Subcutaneous adipose tissue (tissue), 4 donors: ENCODE results near the gene ART3. TPM values are rescaled to one million over a fixed set of nuclear protein-coding genes. Genes with fewer than 3 reads are reported as not detected.

Source experiments
- CTCF ChIP-seq: fragments of 450-650 bp; IDR thresholded peaks from one replicate; pipeline ENCODE4 v1.5.1; 2016; ENCODE audit warnings: low read depth, mild to moderate bottlenecking, control low read depth, antibody characterized with exemption, moderate library complexity
- total RNA-seq, 4 donors: library from RNA; depleted of rRNA; stranded (reverse); fragments of >200 nt; gene quantifications; one replicate each; pipeline ENCODE4 v1.1.0, GENCODE V29; 2016

ART3 gene
- total RNA-seq, 4 donors from 2014 or later = not detected

- no peak for TF ChIP-seq CTCF
Measured at GRCh38 chr4:76156635-76157034, 82.1 kb downstream of the ART3 start.

GRCh38 chr4:76160355-76160754 is 85.8 kb downstream of the ART3 start:
- no peak for TF ChIP-seq CTCF

Other genes starting within 250 kb of the ART3 start
- gene PPEF2, start 172.3 kb upstream of the ART3 start, total RNA-seq = under 1 TPM in 1 of 4 donors, not detected in 3; 0.17 TPM
- gene NAAA, start 133.7 kb upstream of the ART3 start, total RNA-seq = 100 to 1,000 TPM in 1 of 4 donors, 10 to 100 TPM in 3; 61.7 to 148 (median 80.4) TPM
- 10 to 100 TPM; 24.1 to 43.2 (median 30.6) TPM for gene SDAD1, start 83.8 kb upstream of the ART3 start, total RNA-seq
- gene CXCL9, start 67.2 kb upstream of the ART3 start, total RNA-seq = 10 to 100 TPM in 1 of 4 donors, 1 to 10 TPM in 2, under 1 TPM in 1; 0.75 to 13.3 (median 2.6) TPM
- 1 to 10 TPM in 1 of 4 donors, not detected in 3; 2.6 TPM for gene CXCL10, start 51.2 kb upstream of the ART3 start, total RNA-seq
- gene CXCL11, start 38.6 kb upstream of the ART3 start, total RNA-seq = under 1 TPM in 2 of 4 donors, not detected in 2; 0.34 to 0.75 TPM
- gene NUP54, start 73.7 kb downstream of the ART3 start, total RNA-seq = 10 to 100 TPM; 31.3 to 60.2 (median 39.7) TPM
- 100 to 1,000 TPM; 160 to 308 (median 169) TPM for gene SCARB2, start 139.1 kb downstream of the ART3 start, total RNA-seq
- 10 to 100 TPM in 1 of 4 donors, 1 to 10 TPM in 3; 5.6 to 13.7 (median 7.4) TPM for gene FAM47E, start 177.0 kb downstream of the ART3 start, total RNA-seq
- gene STBD1, start 232.0 kb downstream of the ART3 start, total RNA-seq = 10 to 100 TPM; 25.8 to 62.0 (median 36.4) TPM